Spleen (tissue), 7 donors: ENCODE measurements around the gene MAPK11.

ENCODE experiments used
- POLR2A ChIP-seq, 3 donors: fragments of 450-650 bp; IDR thresholded peaks; one replicate each; pipeline ENCODE4 v1.5.1; 2017; ENCODE audit warnings: antibody characterized with exemption in 3 of 3, mild to moderate bottlenecking in 1 of 3
- TF ChIP-seq, protein P1 (sequence below), 11 experiments: fragments of 200-600 bp in 7 of 11; fragments of 450-650 bp in 4 of 11; sonication (generic) in 4 of 11; IDR thresholded peaks in 8 of 11; conservative IDR thresholded peaks in 3 of 11; 1 replicate in 7 of 11; 2 replicates in 4 of 11; pipeline versions ENCODE4 v1.4.0 to v1.8.0; 2016 to 2021; ENCODE audit warnings: antibody characterized with exemption in 11 of 11, inconsistent platforms in 4 of 11, mild to moderate bottlenecking in 1 of 11
- donor health status: DM: no; HTN: no; CAD: no; lungs with moderate emphysema.
- donor health status: DM: no; HTN: no; CAD: no.
- donor health status: DM: no; HTN: no; CAD: no.

DNA sequence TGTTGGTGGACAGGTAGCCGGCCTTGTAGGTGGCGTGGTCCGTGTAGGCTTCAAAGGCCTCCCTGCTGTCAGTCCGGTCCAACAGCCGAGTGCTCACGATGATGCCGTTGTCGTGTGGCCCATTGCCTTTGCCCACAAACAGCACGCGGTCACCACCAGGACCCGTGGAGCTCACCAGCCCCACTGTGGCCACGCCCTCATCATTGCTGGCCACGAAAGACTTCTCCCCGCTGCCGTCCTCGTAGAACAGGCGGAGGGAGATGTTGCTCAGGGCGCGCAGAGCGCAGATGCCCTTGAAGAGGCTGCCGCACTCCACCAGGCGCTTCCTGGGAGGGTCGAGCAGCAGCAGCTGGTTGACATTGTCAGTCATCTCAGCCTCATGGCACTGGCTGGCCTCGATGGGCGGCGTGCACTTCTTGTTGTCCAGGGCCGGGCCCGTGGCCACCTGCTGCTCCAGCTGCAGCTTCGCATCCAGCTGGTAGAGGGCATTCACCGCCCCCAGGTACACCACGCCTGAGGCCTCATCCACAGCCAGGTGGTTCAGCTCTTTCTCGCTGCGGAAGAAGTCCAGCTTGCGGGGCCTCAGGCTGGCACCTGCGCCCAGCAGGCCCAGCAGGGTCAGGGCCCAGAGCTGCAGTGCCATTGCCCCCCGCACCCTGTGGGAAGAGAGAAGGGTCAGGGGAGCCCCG is 19.9 kb upstream of the MAPK11 start:
- TF ChIP-seq, protein P1, sequence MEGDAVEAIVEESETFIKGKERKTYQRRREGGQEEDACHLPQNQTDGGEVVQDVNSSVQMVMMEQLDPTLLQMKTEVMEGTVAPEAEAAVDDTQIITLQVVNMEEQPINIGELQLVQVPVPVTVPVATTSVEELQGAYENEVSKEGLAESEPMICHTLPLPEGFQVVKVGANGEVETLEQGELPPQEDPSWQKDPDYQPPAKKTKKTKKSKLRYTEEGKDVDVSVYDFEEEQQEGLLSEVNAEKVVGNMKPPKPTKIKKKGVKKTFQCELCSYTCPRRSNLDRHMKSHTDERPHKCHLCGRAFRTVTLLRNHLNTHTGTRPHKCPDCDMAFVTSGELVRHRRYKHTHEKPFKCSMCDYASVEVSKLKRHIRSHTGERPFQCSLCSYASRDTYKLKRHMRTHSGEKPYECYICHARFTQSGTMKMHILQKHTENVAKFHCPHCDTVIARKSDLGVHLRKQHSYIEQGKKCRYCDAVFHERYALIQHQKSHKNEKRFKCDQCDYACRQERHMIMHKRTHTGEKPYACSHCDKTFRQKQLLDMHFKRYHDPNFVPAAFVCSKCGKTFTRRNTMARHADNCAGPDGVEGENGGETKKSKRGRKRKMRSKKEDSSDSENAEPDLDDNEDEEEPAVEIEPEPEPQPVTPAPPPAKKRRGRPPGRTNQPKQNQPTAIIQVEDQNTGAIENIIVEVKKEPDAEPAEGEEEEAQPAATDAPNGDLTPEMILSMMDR (IDR thresholded peaks at IDR 0.05 in 8 of 11, conservative IDR thresholded peaks at IDR 0.05 in 3 of 11) = no peak
- TF ChIP-seq POLR2A (IDR thresholded peaks at IDR 0.05) = no peak
